A673 (cell line): ENCODE data around the gene TTC38.

Experiments used
- CTCF ChIP-seq: fragments of 300-800, 200-600 bp; sonication (generic); conservative IDR thresholded peaks from 2 replicates; pipeline ENCODE4 v1.5.1; 2017; ENCODE audit warnings: low read depth, mild to moderate bottlenecking, antibody characterized with exemption, low read length, moderate library complexity, mixed read lengths
- EZH2 ChIP-seq: fragments of 200-600 bp; sonication (generic); IDR thresholded peaks from 2 replicates; pipeline ENCODE4 v1.6.1; 2017; ENCODE audit warnings: borderline replicate concordance, low read depth, mild to moderate bottlenecking, mixed read lengths, antibody characterized with exemption, low read length; ENCODE audit not compliant: poor library complexity, severe bottlenecking

GRCh38 chr22:46328797-46329196 lies 61.0 kb downstream of the TTC38 start:
- no peak for TF ChIP-seq CTCF
- no peak for TF ChIP-seq EZH2
